HG03378 (cell line): Measurements from ENCODE around the gene CCK.

Source experiments
- ATAC-seq: cut with Tn5 transposase; IDR thresholded peaks from one replicate; pipeline ENCODE4 v1.9.1; 2021; ENCODE audit warnings: mild to moderate bottlenecking, moderate library complexity; ENCODE audit not compliant: unreplicated experiment

CCK gene

GRCh38 chr3:42269647-42270046 is 3.7 kb upstream of the CCK start:
- no peak for ATAC-seq

- no peak for ATAC-seq
Measured at GRCh38 chr3:42267878-42268277, 1.9 kb upstream of the CCK start.

GRCh38 chr3:42265059-42265991 is 660 bp downstream of the CCK start:
- no peak for ATAC-seq

DNA sequence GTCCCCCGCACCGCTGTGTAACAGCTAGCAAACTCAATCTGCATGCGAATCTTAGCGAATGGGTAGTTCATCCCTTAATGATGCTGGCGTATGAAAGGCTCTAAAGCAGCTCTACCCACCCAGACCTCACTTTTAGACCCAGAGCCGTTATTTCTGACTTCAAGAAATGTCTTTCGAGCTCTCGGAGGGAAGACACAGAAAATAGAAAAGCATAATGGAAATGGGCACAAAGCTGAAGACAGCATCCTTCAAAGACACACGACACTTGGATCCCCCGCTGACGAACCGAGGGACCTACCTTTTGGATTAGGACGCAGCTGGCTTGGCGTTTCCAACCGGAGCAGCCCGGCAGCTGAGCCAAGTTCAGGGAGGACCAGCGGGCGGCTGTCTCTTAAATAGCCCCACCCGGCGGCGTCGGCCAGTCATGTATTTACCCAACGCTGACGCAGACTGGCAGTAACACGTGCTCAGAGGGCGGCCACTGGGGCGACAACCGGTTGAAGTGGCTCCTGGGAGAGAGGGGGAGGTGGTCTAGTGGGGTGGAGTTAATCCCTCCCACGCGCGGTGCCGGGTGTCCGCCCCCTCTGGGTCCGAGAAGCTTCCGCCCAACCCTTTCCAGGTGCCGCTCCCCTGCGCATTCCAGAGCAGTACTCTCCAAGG is 1.5 kb downstream of the CCK start:
- ATAC-seq = no peak

GRCh38 chr3:42263354-42264346 is 2.3 kb downstream of the CCK start:
- ATAC-seq = no peak

GRCh38 chr3:42262525-42262924 is 3.5 kb downstream of the CCK start:
- ATAC-seq = no peak

DNA sequence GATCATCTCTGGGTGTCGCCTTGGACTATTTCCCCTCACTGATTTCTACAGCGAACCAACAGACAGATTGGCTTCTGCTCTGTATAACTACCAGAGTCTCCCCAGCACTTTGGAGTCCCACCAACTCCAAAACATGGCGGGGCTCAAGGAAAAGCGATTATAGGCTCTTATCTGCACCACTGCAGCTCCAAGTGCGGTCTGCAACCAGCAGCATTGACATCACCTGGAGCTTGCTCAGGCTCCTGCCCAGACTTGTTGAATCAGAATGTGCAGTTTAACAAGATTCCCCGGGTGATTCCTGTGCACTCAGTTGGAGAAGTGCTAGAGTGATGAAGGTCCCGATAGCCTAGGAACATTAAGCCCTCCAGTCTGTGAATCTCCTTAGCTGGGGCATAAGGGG is 9.0 kb downstream of the CCK start:
- ATAC-seq = no peak

GRCh38 chr3:42256135-42256819 is 9.7 kb downstream of the CCK start:
- ATAC-seq = no peak

DNA sequence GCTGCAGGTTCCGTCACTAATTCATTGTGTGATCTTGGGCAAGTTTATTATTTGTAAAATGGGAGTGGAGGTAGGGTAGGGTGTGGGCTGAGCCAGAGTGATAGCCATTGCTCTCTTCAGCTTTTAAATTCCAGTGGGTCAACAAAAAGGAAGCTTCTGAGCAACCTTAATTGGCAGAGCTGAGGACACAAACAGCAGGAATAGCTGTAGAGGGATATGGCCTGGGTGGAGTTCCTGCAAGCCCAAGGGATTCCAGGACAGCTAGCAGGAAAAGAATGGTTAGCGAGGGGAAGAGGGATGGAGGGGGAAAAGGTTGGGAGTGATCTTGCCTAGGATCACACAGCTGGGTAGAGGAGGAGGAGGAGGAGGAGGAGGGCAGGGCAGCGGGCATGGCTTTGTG is 11.4 kb downstream of the CCK start:
- ATAC-seq = no peak

DNA sequence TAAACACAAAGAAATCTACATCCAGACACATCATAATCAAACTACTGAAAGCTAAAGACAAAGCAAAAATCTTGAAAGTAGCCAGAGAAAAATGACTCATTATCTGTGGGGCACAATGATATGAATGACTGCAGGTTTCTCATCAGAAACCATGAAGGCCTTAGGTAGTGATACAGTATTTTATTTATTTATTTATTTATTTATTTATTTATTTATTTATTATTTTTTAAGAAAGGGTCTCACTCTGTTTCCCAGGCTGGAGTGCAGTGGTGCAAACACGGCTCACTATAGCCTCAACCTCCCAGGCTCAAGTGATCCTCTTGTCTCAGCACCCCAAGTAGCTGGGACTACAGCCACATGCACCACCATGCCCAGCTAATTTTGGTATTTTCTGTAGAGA is 15.2 kb downstream of the CCK start:
- no peak for ATAC-seq

GRCh38 chr3:42247576-42248027 is 18.4 kb downstream of the CCK start:
- no peak for ATAC-seq

GRCh38 chr3:42246091-42246490 is 19.9 kb downstream of the CCK start:
- ATAC-seq = no peak

- no peak for ATAC-seq
Measured at GRCh38 chr3:42236611-42237010, 29.4 kb downstream of the CCK start.

- ATAC-seq = no peak
Measured at GRCh38 chr3:42235532-42235931, 30.5 kb downstream of the CCK start.

GRCh38 chr3:42230860-42231259 is 35.1 kb downstream of the CCK start:
- no peak for ATAC-seq

DNA sequence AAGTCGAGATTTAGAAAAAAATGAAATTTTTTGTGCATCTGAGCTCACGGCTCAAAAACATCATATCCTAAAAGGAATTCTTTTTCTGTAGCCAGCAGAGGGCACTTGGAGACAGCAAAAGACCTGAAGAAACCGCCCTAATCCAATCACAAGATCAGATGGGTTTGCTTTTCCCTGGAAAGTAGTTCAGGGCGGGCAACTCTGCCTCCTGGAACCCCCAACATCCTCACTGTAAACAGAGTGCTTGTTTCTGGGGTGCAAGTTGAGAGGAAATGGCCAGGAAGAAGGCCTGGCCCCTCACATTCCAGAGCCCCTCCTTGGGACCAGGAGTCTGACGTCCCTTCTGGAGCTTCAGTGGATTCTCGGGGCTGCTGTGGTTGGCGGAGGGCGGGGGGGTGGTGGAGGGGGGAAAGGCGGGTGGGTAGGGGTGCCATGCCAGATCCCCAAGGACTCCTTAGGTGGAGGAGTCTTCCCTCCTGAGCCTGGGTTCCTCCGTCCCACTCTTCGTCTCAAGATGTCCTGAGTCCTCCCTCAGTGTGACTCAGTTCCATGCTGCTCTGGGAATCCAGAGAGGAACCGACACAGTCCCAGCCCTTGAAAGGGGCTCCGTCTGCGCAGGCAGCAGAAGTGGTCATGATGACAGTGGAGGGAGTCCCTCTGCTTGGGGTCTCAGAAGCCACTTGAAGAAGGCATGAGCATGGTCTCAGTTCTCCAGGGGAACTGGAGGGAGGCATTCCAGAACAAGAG is 35.9 kb downstream of the CCK start:
- no peak for ATAC-seq

GRCh38 chr3:42229266-42229941 is 36.6 kb downstream of the CCK start:
- no peak for ATAC-seq

- no peak for ATAC-seq
Measured at GRCh38 chr3:42228796-42229195, 37.2 kb downstream of the CCK start.
